IPS-18a (cell line): ENCODE results near the gene MINDY2.
A peak's percentile ranks its signal among the peaks of the same experiment; 100 is the strongest.
"Not testable (repeated sequence)": the region's sequence is repeated elsewhere in the genome, so short reads cannot be mapped to it uniquely, and the experiment has no call there.

Source experiments
- H3K27ac ChIP-seq: one replicate; pipeline ENCODE4 v1.5.1; 2013; ENCODE audit warnings: low read length
- H3K27me3 ChIP-seq: one replicate; pipeline ENCODE4 v1.6.1; 2013; ENCODE audit warnings: mild to moderate bottlenecking, low read length; ENCODE audit not compliant: control insufficient read depth, insufficient read depth
- H3K36me3 ChIP-seq: one replicate; pipeline ENCODE4 v1.6.1; 2013; ENCODE audit warnings: low read depth, low read length; ENCODE audit not compliant: control insufficient read depth
- H3K4me1 ChIP-seq: one replicate; pipeline ENCODE4 v1.6.1; 2013; ENCODE audit warnings: low read depth, low read length; ENCODE audit not compliant: control insufficient read depth
- H3K4me3 ChIP-seq: one replicate; pipeline ENCODE4 v1.5.1; 2013; ENCODE audit warnings: low read length
- H3K9ac ChIP-seq: one replicate; pipeline ENCODE4 v1.6.1; 2013; ENCODE audit warnings: mild to moderate bottlenecking, low read length, moderate library complexity
- H3K9me3 ChIP-seq: one replicate; pipeline ENCODE4 v1.6.1; 2013; ENCODE audit warnings: low read depth, low read length; ENCODE audit not compliant: control insufficient read depth

The MINDY2 gene

GRCh38 chr15:58760385-58761009 is 10.6 kb upstream of the MINDY2 start:
- H3K36me3 ChIP-seq, result no peaks in the 10 kb centered on the region
- H3K27me3 ChIP-seq, result no peaks in the 10 kb centered on the region
- H3K4me3 ChIP-seq, result no peak overlapping the region
- no peak overlapping the region for H3K9ac ChIP-seq
- H3K27ac ChIP-seq, result no peak overlapping the region
- H3K9me3 ChIP-seq, result no peaks in the 10 kb centered on the region
- no peaks in the 10 kb centered on the region for H3K4me1 ChIP-seq

GRCh38 chr15:58761010-58761388 is 10.1 kb upstream of the MINDY2 start:
- Histone ChIP-seq H3K9me3 (no peaks in the 10 kb centered on the region), H3K9ac (no peak overlapping the region), H3K4me1 (no peaks in the 10 kb centered on the region), H3K36me3 (no peaks in the 10 kb centered on the region), H3K27me3 (no peaks in the 10 kb centered on the region), H3K4me3 (no peak overlapping the region), H3K27ac (no peak overlapping the region)

DNA sequence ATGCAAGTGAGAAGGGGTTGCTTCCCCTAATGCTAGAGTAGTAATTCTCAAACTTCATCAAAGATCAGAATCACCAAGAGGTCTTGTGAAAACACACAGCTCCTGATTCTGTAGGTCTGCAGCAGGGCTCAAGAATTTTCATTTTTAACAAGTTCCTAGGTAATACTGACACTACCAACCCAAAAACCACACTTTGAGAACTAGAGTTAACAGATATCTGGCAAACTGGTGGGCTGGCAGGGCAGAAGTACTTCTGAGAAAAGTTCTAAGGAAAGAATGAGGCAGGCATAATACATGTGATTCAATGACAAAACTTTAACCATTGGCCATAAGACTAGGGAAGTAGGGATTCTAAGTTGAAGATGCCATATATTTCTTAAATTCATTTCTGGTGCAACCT is 8.8 kb upstream of the MINDY2 start:
- Histone ChIP-seq H3K27ac (no peak overlapping the region), H3K9ac (no peak overlapping the region), H3K27me3 (no peaks in the 10 kb centered on the region), H3K4me3 (no peak overlapping the region), H3K4me1 (no peaks in the 10 kb centered on the region), H3K36me3 (no peaks in the 10 kb centered on the region), H3K9me3 (no peaks in the 10 kb centered on the region)

DNA sequence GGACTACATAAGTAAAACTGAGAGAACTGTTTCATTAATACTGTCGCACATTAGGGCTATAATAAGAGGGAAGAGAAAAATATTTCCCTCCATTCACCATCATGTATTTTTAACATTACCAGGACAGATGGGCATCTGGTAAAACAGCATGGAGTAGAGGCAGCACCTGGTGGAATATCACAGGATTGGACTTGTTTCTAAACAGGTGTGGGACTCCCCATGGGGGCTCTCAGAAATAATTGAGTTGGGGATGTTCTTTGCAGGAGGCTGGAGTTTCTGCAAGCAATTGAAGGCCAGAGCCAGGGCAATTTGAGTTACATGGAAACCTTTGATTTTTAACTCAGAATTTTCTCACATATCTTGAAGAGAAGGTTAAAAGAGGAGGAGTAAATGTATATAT is 8.4 kb upstream of the MINDY2 start:
- no peaks in the 10 kb centered on the region for H3K27me3 ChIP-seq
- no peak overlapping the region for H3K27ac ChIP-seq
- no peak overlapping the region for H3K9ac ChIP-seq
- no peaks in the 10 kb centered on the region for H3K4me1 ChIP-seq
- H3K4me3 ChIP-seq, result no peak overlapping the region
- no peaks in the 10 kb centered on the region for H3K36me3 ChIP-seq
- H3K9me3 ChIP-seq, result no peaks in the 10 kb centered on the region

DNA sequence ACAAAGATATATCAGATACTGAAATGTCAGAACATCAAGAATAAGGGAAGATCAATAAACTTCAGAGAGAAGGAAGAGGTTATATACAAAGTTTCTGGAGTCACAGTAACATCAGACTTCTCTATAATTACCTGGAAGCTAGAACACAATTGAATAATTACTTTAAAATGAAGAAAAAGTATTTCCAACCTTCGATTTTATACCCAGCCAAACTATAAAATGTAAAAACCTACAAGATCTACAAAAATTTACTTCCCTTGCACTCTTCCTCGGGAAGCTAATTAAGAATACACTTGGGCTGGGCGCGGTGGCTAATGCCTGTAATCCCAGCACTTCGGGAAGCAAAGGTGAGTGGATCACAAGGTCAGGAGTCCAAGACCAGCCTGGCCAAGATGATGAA is 6.6 kb upstream of the MINDY2 start:
- no peak overlapping the region for H3K9ac ChIP-seq
- no peaks in the 10 kb centered on the region for H3K36me3 ChIP-seq
- H3K4me1 ChIP-seq, result no peaks in the 10 kb centered on the region
- H3K9me3 ChIP-seq, result no peaks in the 10 kb centered on the region
- no peaks in the 10 kb centered on the region for H3K27me3 ChIP-seq
- no peak overlapping the region for H3K27ac ChIP-seq
- H3K4me3 ChIP-seq, result no peak overlapping the region

DNA sequence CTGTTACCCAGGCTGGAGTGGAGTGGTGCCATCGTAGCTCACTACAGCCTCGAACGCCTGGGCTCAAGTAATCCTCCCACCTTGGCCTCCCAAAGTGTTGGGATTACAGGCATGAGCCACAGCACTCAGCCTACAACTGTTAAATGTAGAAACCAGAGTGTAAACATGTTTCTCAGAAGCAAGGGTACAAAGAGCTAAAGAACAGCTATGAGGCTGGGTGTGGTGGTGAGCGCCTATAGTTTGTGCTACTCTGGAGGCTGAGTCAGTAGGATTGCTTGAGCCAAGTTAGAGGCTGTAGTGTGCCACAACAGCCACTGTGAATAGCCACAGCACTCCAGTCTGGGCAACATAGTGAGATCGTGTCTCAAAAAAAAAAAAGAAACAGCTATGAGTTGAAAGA is 4.8 kb upstream of the MINDY2 start:
- Histone ChIP-seq H3K4me3 (no peak overlapping the region), H3K27ac (no peak overlapping the region), H3K9me3 (no peaks in the 10 kb centered on the region), H3K4me1 (peaks cover 4% of the 10 kb centered on the region), H3K9ac (no peak overlapping the region), H3K36me3 (no peaks in the 10 kb centered on the region), H3K27me3 (no peaks in the 10 kb centered on the region)

- peaks cover 13% of the 10 kb centered on the region for H3K4me1 ChIP-seq
- not testable (repeated sequence) for H3K9ac ChIP-seq, H3K36me3 ChIP-seq, H3K27me3 ChIP-seq, H3K9me3 ChIP-seq, H3K27ac ChIP-seq, H3K4me3 ChIP-seq
Measured at GRCh38 chr15:58768601-58769004, 2.5 kb upstream of the MINDY2 start.

- Histone ChIP-seq H3K4me1 (peaks cover 16% of the 10 kb centered on the region), H3K27me3 (no peaks in the 10 kb centered on the region), H3K27ac (no peak overlapping the region), H3K4me3 (peak overlapping the region; percentile 77), H3K9ac (peak overlapping the region; percentile 10), H3K36me3 (no peaks in the 10 kb centered on the region), H3K9me3 (no peaks in the 10 kb centered on the region)
Measured at GRCh38 chr15:58770519-58770856, 614 bp upstream of the MINDY2 start.

DNA sequence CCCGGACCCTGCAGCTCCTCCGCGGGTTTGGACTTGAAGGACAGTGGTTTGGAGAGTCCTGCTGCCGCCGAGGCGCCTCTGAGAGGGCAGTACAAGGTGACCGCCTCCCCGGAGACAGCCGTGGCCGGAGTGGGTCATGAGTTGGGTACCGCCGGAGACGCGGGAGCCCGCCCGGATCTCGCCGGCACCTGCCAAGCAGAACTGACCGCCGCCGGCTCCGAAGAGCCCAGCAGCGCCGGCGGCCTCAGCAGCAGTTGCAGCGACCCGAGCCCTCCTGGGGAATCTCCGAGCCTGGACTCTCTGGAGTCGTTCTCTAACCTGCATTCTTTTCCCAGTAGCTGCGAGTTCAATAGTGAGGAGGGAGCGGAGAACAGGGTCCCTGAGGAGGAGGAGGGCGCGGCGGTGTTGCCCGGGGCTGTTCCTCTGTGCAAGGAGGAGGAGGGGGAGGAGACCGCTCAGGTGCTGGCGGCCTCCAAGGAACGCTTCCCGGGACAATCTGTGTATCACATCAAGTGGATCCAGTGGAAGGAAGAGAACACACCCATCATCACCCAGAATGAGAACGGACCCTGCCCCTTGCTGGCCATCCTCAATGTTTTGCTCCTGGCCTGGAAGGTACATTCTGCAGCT is 634 bp downstream of the MINDY2 start:
- Histone ChIP-seq H3K36me3 (no peaks in the 10 kb centered on the region), H3K4me1 (peaks cover 16% of the 10 kb centered on the region), H3K9ac (peak overlapping the region; percentile 61), H3K4me3 (peak overlapping the region; percentile 77), H3K9me3 (no peaks in the 10 kb centered on the region), H3K27ac (no peak overlapping the region), H3K27me3 (no peaks in the 10 kb centered on the region)

GRCh38 chr15:58773024-58773423 is 1.9 kb downstream of the MINDY2 start:
- Histone ChIP-seq H3K4me1 (peaks cover 16% of the 10 kb centered on the region), H3K4me3 (peak overlapping the region; percentile 77), H3K27ac (no peak overlapping the region), H3K9ac (no peak overlapping the region), H3K36me3 (no peaks in the 10 kb centered on the region), H3K9me3 (no peaks in the 10 kb centered on the region), H3K27me3 (no peaks in the 10 kb centered on the region)

GRCh38 chr15:58775402-58775801 is 4.3 kb downstream of the MINDY2 start:
- Histone ChIP-seq H3K9ac (no peak overlapping the region), H3K4me3 (no peak overlapping the region), H3K9me3 (no peaks in the 10 kb centered on the region), H3K36me3 (no peaks in the 10 kb centered on the region), H3K4me1 (peaks cover 12% of the 10 kb centered on the region), H3K27ac (no peak overlapping the region), H3K27me3 (no peaks in the 10 kb centered on the region)

- H3K9me3 ChIP-seq, result no peaks in the 10 kb centered on the region
- no peaks in the 10 kb centered on the region for H3K27me3 ChIP-seq
- no peaks in the 10 kb centered on the region for H3K36me3 ChIP-seq
- H3K4me3 ChIP-seq, result no peak overlapping the region
- H3K27ac ChIP-seq, result no peak overlapping the region
- no peak overlapping the region for H3K9ac ChIP-seq
- H3K4me1 ChIP-seq, result peaks cover 12% of the 10 kb centered on the region
Measured at GRCh38 chr15:58777107-58777506, 6.0 kb downstream of the MINDY2 start.
